PC-9 (cell line): ENCODE data around the gene IL17C. TPM values are rescaled to one million over a fixed set of nuclear protein-coding genes. Genes with fewer than 3 reads are reported as not detected.

Source experiments
- BruUV-seq: library from RNA; stranded (reverse); fragments of 400-500 nt; replicated peaks from 2 replicates; lab custom pipeline; 2021; lab: Mats Ljungman, UMichigan
- CTCF ChIA-PET: fragments of 300-600 bp; sonication (Branson Sonifier 250); formaldehyde crosslinking; loops from one replicate; lab custom pipeline; 2022; ENCODE audit warnings: antibody characterized with exemption; lab: Charles Lee
- POLR2A ChIA-PET: fragments of 300-600 bp; sonication (Branson Sonifier 250); formaldehyde crosslinking; loops from one replicate; lab custom pipeline; 2022; ENCODE audit warnings: antibody characterized with exemption; ENCODE audit not compliant: unreplicated experiment; lab: Charles Lee
- DNase-seq, 2 experiments: peaks; one replicate each; pipeline versions ENCODE4 v3.0.0 to v3.0.0-alpha.2; 2015 to 2022; ENCODE audit warnings: mixed read lengths in 1 of 2
- H2AFZ ChIP-seq: fragments of 200-600 bp; sonication (generic); 2 replicates; pipeline ENCODE4 v1.8.1; 2017; ENCODE audit warnings: antibody characterized with exemption
- H3F3A ChIP-seq: fragments of 200-600 bp; sonication (generic); 2 replicates; pipeline ENCODE4 v1.8.1; 2017; ENCODE audit warnings: antibody characterized with exemption, mild to moderate bottlenecking, low read depth; ENCODE audit not compliant: insufficient read depth
- H3K27ac ChIP-seq: fragments of 200-600 bp; sonication (generic); 2 replicates; pipeline ENCODE4 v1.6.1; 2016; ENCODE audit warnings: mixed run types
- H3K27me3 ChIP-seq: fragments of 200-600 bp; sonication (generic); 2 replicates; pipeline ENCODE4 v1.6.1; 2016; ENCODE audit warnings: low read depth, mixed run types; ENCODE audit not compliant: insufficient read depth
- H3K36me3 ChIP-seq: fragments of 200-600 bp; sonication (generic); 2 replicates; pipeline ENCODE4 v1.6.1; 2016; ENCODE audit warnings: low read depth, mixed run types
- H3K4me1 ChIP-seq: fragments of 200-600 bp; sonication (generic); replicated peaks from 2 replicates; pipeline ENCODE4 v1.6.1; 2016; ENCODE audit warnings: mixed run types; ENCODE audit not compliant: insufficient read depth
- H3K4me2 ChIP-seq: fragments of 200-600 bp; sonication (generic); 2 replicates; pipeline ENCODE4 v1.6.1; 2017; ENCODE audit warnings: mixed run types
- H3K4me3 ChIP-seq: fragments of 200-600 bp; sonication (generic); 2 replicates; pipeline ENCODE4 v1.6.1; 2016; ENCODE audit warnings: mixed run types
- H3K79me2 ChIP-seq: fragments of 200-600 bp; sonication (generic); 2 replicates; pipeline ENCODE4 v1.6.1; 2017; ENCODE audit warnings: low read depth, mixed run types
- H3K9me2 ChIP-seq: fragments of 200-600 bp; sonication (generic); 2 replicates; pipeline ENCODE4 v1.8.1; 2017; ENCODE audit warnings: mild to moderate bottlenecking; ENCODE audit not compliant: insufficient read depth
- H3K9me3 ChIP-seq: fragments of 200-600 bp; sonication (generic); 2 replicates; pipeline ENCODE4 v1.8.1; 2016; ENCODE audit warnings: low read depth; ENCODE audit not compliant: insufficient read depth
- H4K20me1 ChIP-seq: fragments of 200-600 bp; sonication (generic); 2 replicates; pipeline ENCODE4 v1.8.1; 2017; ENCODE audit not compliant: insufficient read depth
- CTCF ChIP-seq: fragments of 200-600 bp; sonication (generic); conservative IDR thresholded peaks from 2 replicates; pipeline ENCODE4 v1.6.1; 2017; ENCODE audit warnings: mixed run types, antibody characterized with exemption, mild to moderate bottlenecking, moderate library complexity
- EZH2 ChIP-seq: fragments of 200-600 bp; sonication (generic); IDR thresholded peaks from 2 replicates; pipeline ENCODE4 v1.8.0; 2017; ENCODE audit warnings: antibody characterized with exemption, low read depth
- intact Hi-C: fragments of 100-400 bp; cut with micrococcal nuclease; formaldehyde crosslinking; loops from one replicate; pipeline ENCODE4 v1.10.0; 2022; ENCODE audit not compliant: unreplicated experiment
- total RNA-seq: library from RNA; stranded (reverse); gene quantifications from 2 replicates; pipeline ENCODE4 v1.2.3, GENCODE V29; 2021

IL17C gene
- total RNA-seq, 1 experiment from 2014 or later: not detected

GRCh38 chr16:88619859-88620815 lies 18.2 kb upstream of the IL17C start:
- H3K9me2 ChIP-seq: no peaks in the 10 kb centered on the region
- no peaks in the 10 kb centered on the region for H3K4me1 ChIP-seq
- H3K79me2 ChIP-seq: no peaks in the 10 kb centered on the region
- peaks cover 3% of the 10 kb centered on the region; the same call in 1 of the 2 replicates for H4K20me1 ChIP-seq
- POLR2A ChIA-PET: no interaction called here
- H3K4me2 ChIP-seq: no peak overlapping the region
- no peaks in the 10 kb centered on the region for H3K27me3 ChIP-seq
- CTCF ChIA-PET: no interaction called here
- no peaks in the 10 kb centered on the region for H3F3A ChIP-seq
- no TSS peak for BruUV-seq
- H3K36me3 ChIP-seq: no peaks in the 10 kb centered on the region
- peak in 1 of 2 experiments; percentile 21 for DNase-seq
- intact Hi-C loops: no loop called here
- no peak for TF ChIP-seq CTCF
- no peak for TF ChIP-seq EZH2
- H3K9me3 ChIP-seq: no peaks in the 10 kb centered on the region
- no peak overlapping the region for H3K27ac ChIP-seq
- no peak overlapping the region for H3K4me3 ChIP-seq
- H2AFZ ChIP-seq: no peak overlapping the region

GRCh38 chr16:88622125-88622524 lies 16.2 kb upstream of the IL17C start:
- POLR2A ChIA-PET: no interaction called here

GRCh38 chr16:88622866-88623265 lies 15.5 kb upstream of the IL17C start:
- DNase-seq: no peak
- no peaks in the 10 kb centered on the region for H3K27me3 ChIP-seq
- intact Hi-C loops: no loop called here
- no peak overlapping the region for H3K4me2 ChIP-seq
- H2AFZ ChIP-seq: no peak overlapping the region
- TF ChIP-seq EZH2 (no peak), CTCF (no peak)
- no peaks in the 10 kb centered on the region for H3K9me3 ChIP-seq
- no peaks in the 10 kb centered on the region for H3K4me1 ChIP-seq
- H3K27ac ChIP-seq: no peak overlapping the region
- H3K4me3 ChIP-seq: no peak overlapping the region
- no TSS peak for BruUV-seq
- peaks cover 3% of the 10 kb centered on the region; the same call in 1 of the 2 replicates for H4K20me1 ChIP-seq
- no peaks in the 10 kb centered on the region for H3K36me3 ChIP-seq
- no peaks in the 10 kb centered on the region for H3K79me2 ChIP-seq
- H3K9me2 ChIP-seq: no peaks in the 10 kb centered on the region
- ChIA-PET CTCF (no interaction called here), POLR2A (no interaction called here)
- no peaks in the 10 kb centered on the region for H3F3A ChIP-seq

More at GRCh38 chr16:88622125-88622524, 16.2 kb upstream of the IL17C start:
- intact Hi-C loops: no loop called here
- Histone ChIP-seq H3F3A (no peaks in the 10 kb centered on the region), H3K9me3 (no peaks in the 10 kb centered on the region), H2AFZ (no peak overlapping the region), H3K36me3 (no peaks in the 10 kb centered on the region), H3K4me3 (no peak overlapping the region), H3K4me2 (no peak overlapping the region), H4K20me1 (peaks cover 3% of the 10 kb centered on the region; the same call in 1 of the 2 replicates), H3K4me1 (no peaks in the 10 kb centered on the region), H3K27me3 (no peaks in the 10 kb centered on the region), H3K27ac (no peak overlapping the region), H3K9me2 (no peaks in the 10 kb centered on the region), H3K79me2 (no peaks in the 10 kb centered on the region)
- DNase-seq: peak in 1 of 2 experiments; percentile 5
- no TSS peak for BruUV-seq
- no peak for TF ChIP-seq CTCF
- TF ChIP-seq EZH2: no peak
- CTCF ChIA-PET: no interaction called here
